Measurements from ENCODE around the gene APC.

DNA sequence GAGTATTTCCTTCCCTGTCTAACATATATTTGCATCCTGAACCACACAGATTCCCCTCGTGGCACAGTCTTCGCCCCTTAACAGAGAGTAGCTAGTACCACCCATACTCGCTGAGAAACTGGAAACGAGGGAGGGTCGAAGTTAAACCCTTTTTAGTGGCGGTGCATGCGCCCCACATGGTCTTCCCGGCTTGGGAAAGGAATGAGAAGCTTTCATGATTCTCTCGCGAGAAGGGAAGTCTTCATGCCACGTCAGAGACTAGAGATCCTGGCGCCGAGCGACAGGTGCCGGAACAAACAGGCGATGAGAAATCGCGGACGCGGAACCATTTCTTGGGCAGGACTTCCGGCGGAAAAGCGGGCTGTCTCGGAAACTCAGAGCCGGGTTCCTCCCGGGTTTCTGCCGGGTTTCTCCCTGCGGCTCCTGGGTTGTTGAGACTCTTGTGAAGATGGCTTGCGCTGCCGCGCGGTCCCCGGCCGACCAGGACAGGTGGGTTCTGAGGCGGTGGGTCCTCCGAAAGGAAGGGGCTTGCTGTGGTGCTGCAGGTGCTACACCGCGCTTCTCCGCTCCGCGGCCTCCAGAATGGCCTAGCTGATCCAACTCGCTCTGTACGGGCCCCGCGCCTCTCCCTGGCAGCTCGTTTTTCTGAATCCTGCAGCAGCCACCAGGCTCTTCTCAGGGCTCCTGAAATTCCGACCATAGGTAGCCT is 123.4 kb downstream of the APC start, which contains the start of gene SRP19:
- TF ChIP-seq, protein P1, sequence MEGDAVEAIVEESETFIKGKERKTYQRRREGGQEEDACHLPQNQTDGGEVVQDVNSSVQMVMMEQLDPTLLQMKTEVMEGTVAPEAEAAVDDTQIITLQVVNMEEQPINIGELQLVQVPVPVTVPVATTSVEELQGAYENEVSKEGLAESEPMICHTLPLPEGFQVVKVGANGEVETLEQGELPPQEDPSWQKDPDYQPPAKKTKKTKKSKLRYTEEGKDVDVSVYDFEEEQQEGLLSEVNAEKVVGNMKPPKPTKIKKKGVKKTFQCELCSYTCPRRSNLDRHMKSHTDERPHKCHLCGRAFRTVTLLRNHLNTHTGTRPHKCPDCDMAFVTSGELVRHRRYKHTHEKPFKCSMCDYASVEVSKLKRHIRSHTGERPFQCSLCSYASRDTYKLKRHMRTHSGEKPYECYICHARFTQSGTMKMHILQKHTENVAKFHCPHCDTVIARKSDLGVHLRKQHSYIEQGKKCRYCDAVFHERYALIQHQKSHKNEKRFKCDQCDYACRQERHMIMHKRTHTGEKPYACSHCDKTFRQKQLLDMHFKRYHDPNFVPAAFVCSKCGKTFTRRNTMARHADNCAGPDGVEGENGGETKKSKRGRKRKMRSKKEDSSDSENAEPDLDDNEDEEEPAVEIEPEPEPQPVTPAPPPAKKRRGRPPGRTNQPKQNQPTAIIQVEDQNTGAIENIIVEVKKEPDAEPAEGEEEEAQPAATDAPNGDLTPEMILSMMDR (IDR thresholded peaks at IDR 0.05): peak in 2 of 6 experiments; percentile 9 to 24
- TF ChIP-seq POLR2AphosphoS5 (IDR thresholded peaks at IDR 0.05) (peak; percentile 78 to 82), POLR2A (IDR thresholded peaks at IDR 0.05) (peak; percentile 15 to 81 (median 60))

Measured in upper lobe of left lung (tissue), 4 donors.